ENCODE data around the gene LHPP. TPM values are rescaled to one million over a fixed set of nuclear protein-coding genes. Genes with fewer than 3 reads are reported as not detected.

The LHPP gene
- total RNA-seq, 4 donors from 2014 or later = 8.7 to 19.9 (median 15.5) TPM

DNA sequence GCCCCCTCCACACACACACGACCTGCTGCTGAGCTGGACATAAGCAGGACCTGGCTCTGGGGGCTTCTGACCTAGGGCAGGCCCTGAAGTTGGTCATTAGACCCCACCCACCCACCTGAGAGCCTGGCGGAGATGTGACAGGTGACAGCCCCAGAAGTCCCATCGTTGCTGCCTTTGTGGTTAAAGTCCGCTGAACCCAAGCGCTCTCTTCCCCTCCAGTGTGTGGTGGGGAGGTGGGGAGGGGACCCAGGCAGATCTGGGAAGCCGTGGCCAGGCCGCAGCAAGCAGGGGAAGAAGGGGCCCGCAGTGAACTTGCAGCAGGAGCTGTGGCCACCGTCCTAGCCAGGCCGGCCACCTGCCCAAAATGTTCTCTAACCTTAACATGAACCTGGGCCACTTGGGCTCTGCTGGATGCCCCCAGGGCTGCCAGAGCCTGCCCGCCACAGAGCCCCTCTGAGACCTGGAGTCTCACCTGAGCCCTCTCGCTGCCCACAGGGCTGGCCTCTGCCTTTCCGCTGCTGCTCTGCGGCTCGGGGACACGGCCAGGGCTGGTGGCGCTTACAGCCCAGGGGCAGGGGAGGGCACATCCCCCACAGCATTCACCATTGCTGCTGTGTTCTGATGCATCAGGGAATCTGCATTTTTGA is 65.1 kb downstream of the LHPP start:
- intact Hi-C loops (cut with DNase I; ENCODE audit: low total_unique reads) = no loop called here
- WGBS, 2 donors = 84 to 85% methylated on average over 17 of the region's 17 CpGs
- DNase-seq (ENCODE audit: low spot score in 2 of 2) = no peak
- H3K4me3 ChIP-seq (ENCODE audit: low read depth, poor library complexity, severe bottlenecking) = no peak overlapping the region
- TF ChIP-seq POLR2A (IDR thresholded peaks at IDR 0.05) (no peak), CTCF (IDR thresholded peaks at IDR 0.05) (no peak)

GRCh38 chr10:124527874-124528395 is 66.3 kb downstream of the LHPP start:
- no peak for DNase-seq (ENCODE audit: low spot score in 2 of 2)
- TF ChIP-seq POLR2A (IDR thresholded peaks at IDR 0.05) (no peak), CTCF (IDR thresholded peaks at IDR 0.05) (no peak)
- intact Hi-C loops (cut with DNase I; ENCODE audit: low total_unique reads) = no loop called here
- WGBS, 2 donors = 88% methylated on average over 11 of the region's 11 CpGs
- no peak overlapping the region for H3K4me3 ChIP-seq (ENCODE audit: low read depth, poor library complexity, severe bottlenecking)

DNA sequence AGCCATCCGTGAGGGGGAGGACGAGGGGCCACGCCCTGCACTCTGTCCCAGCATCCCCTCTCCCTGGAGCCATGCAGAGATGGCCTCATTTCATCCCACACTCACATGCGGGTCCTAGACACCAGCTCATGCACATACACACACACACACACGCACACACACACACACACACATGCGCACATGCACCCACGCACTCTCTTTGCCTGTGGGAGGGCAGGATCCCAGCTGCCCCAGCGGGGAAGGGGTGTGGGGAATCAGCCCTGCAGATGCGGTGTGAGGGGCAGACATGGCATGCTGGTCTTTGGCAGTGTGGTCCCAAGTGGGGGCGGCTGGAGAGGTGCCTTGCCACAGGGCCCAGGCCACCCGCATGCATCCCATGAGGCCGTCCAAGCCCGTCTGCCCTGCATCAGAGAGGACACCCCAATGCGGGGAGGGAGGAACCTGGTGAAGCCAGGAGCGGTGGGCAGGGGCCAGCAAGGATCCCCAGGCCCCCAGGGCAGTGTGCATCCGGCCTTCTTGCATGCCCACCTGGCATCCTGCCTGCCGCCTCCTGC is 68.1 kb downstream of the LHPP start:
- intact Hi-C loops (cut with DNase I; ENCODE audit: low total_unique reads) = loop anchor here (10.0 kb wide), 1 partner anchor 295 kb away; no protein-coding TSS in a partner anchor
- no peak overlapping the region for H3K4me3 ChIP-seq (ENCODE audit: low read depth, poor library complexity, severe bottlenecking)
- peak in 1 of 2 donors; percentile 34 for DNase-seq (ENCODE audit: low spot score in 2 of 2)
- no peak for TF ChIP-seq POLR2A (IDR thresholded peaks at IDR 0.05)
- no peak for TF ChIP-seq CTCF (IDR thresholded peaks at IDR 0.05)
- WGBS, 2 donors = 38 to 52% methylated on average over 15 to 17 of the region's 17 CpGs

- DNase-seq (ENCODE audit: low spot score in 2 of 2) = peak; percentile 84 to 97
- intact Hi-C loops (cut with DNase I; ENCODE audit: low total_unique reads) = loop anchor here (10.0 kb wide), 1 partner anchor 295 kb away; no protein-coding TSS in a partner anchor
- H3K4me3 ChIP-seq (ENCODE audit: low read depth, poor library complexity, severe bottlenecking) = no peak overlapping the region
- WGBS, 2 donors = 9 to 10% methylated on average over 17 to 18 of the region's 18 CpGs
- TF ChIP-seq CTCF (IDR thresholded peaks at IDR 0.05) = peak in 1 of 3 donors; percentile 76
- TF ChIP-seq POLR2A (IDR thresholded peaks at IDR 0.05) = no peak
Observed at GRCh38 chr10:124530215-124530665, 68.6 kb downstream of the LHPP start.

- intact Hi-C loops (cut with DNase I; ENCODE audit: low total_unique reads) = loop anchor here (10.0 kb wide), 1 partner anchor 294 kb away; no protein-coding TSS in a partner anchor
- no peak overlapping the region for H3K4me3 ChIP-seq (ENCODE audit: low read depth, poor library complexity, severe bottlenecking)
- 72 to 85% methylated on average over 8 to 9 of the region's 9 CpGs for WGBS, 2 donors
- TF ChIP-seq POLR2A (IDR thresholded peaks at IDR 0.05) (no peak), CTCF (IDR thresholded peaks at IDR 0.05) (no peak)
- DNase-seq (ENCODE audit: low spot score in 2 of 2) = no peak
Observed at GRCh38 chr10:124530816-124531215, 69.2 kb downstream of the LHPP start.
